ENCODE measurements around the gene LNX1. TPM values are rescaled to one million over a fixed set of nuclear protein-coding genes. Genes with fewer than 3 reads are reported as not detected.

Gene LNX1
- total RNA-seq, 1 experiment from 2014 or later = 1.7 TPM

- no peak overlapping the region for H4K8ac ChIP-seq (replicated peaks; ENCODE audit: insufficient read length, low read depth, low read length)
- no peaks in the 10 kb centered on the region; a peak in 1 of 5 replicates for H3K9me3 Mint-ChIP-seq
- no peaks in the 10 kb centered on the region for H3K79me2 ChIP-seq (ENCODE audit: insufficient read depth, low read length)
- H3K4me2 ChIP-seq (ENCODE audit: insufficient read depth, insufficient read length, low read length) = no peak overlapping the region
- no peaks in the 10 kb centered on the region for H3K23me2 ChIP-seq (ENCODE audit: insufficient read length, low read depth, low read length, poor library complexity, severe bottlenecking)
- H3K4me3 Mint-ChIP-seq = no peak overlapping the region
- no peak overlapping the region for H3K56ac ChIP-seq (ENCODE audit: insufficient read length, low read depth, low read length)
- H3K18ac ChIP-seq (ENCODE audit: insufficient read length, low read depth, low read length) = no peak overlapping the region
- no peak overlapping the region for H3K27ac Mint-ChIP-seq
- H2AFZ ChIP-seq (ENCODE audit: low read length) = no peak overlapping the region
- H3K14ac ChIP-seq (ENCODE audit: insufficient read depth, low read length) = no peak overlapping the region
- no peak overlapping the region for H2BK15ac ChIP-seq (ENCODE audit: low read depth, low read length)
- peaks cover 4% of the 10 kb centered on the region; the same call in 1 of the 2 replicates for H3K4me1 ChIP-seq (ENCODE audit: insufficient read depth, low read length)
- no peaks in the 10 kb centered on the region for H3K36me3 Mint-ChIP-seq (ENCODE audit: insufficient read depth in 1 of 3, low read depth in 3 of 3)
- no peaks in the 10 kb centered on the region for H3K9me3 ChIP-seq (ENCODE audit: control insufficient read depth, low read depth, low read length)
- no peaks in the 10 kb centered on the region; the same call in 1 of the 2 replicates for H3K27me3 ChIP-seq (ENCODE audit: insufficient read depth, low read length)
- H3K79me1 ChIP-seq (ENCODE audit: insufficient read depth, low read depth, low read length, poor library complexity, severe bottlenecking) = no peaks in the 10 kb centered on the region
- no peaks in the 10 kb centered on the region for H4K20me1 ChIP-seq (ENCODE audit: control insufficient read depth, insufficient read depth, insufficient read length)
- H3K27ac ChIP-seq (ENCODE audit: insufficient read length, low read depth, low read length) = no peak overlapping the region
- no peak overlapping the region for H3K4ac ChIP-seq (ENCODE audit: low read depth, low read length)
- no peak for DNase-seq
- no peak overlapping the region for H4K5ac ChIP-seq (ENCODE audit: insufficient read length, low read depth, low read length)
- H2BK5ac ChIP-seq (ENCODE audit: insufficient read length, low read length) = no peak overlapping the region
- no peak overlapping the region for H3T11ph ChIP-seq (ENCODE audit: low read length)
- no peak overlapping the region for H3K9ac ChIP-seq (ENCODE audit: extremely low read depth, insufficient read length, low read length)
- H4K91ac ChIP-seq (ENCODE audit: insufficient read length, low read depth, low read length) = no peak overlapping the region
- H2BK120ac ChIP-seq (ENCODE audit: low read depth, low read length, poor library complexity, severe bottlenecking) = no peak overlapping the region
- TF ChIP-seq CTCF (conservative IDR thresholded peaks at IDR 0.05) = no peak
- no peak overlapping the region for H3K23ac ChIP-seq (ENCODE audit: insufficient read length, low read depth, low read length)
- no peak overlapping the region for H2BK12ac ChIP-seq (ENCODE audit: insufficient read length, low read depth, low read length)
- H2BK20ac ChIP-seq (ENCODE audit: low read depth, low read length, poor library complexity, severe bottlenecking) = no peak overlapping the region
- peaks cover 22% of the 10 kb centered on the region for H3K27me3 Mint-ChIP-seq (ENCODE audit: low read depth)
- WGBS (ENCODE audit: extremely low coverage, insufficient read length, low lambda C conversion rate) = no CpG with 5 or more reads among the region's 2 CpGs
- peaks cover 28 to 39% of the 10 kb centered on the region in 2 experiments for H3K4me1 Mint-ChIP-seq
- no peak overlapping the region for H2AK5ac ChIP-seq (ENCODE audit: insufficient read length, low read length)
These were observed 56.6 kb downstream of the LNX1 start for GRCh38 chr4:53534684-53535083.
